Measurements from ENCODE around the gene APLP1.

GRCh38 chr19:35909684-35910035 is 41.3 kb downstream of the APLP1 start:
- TF ChIP-seq, protein P1, sequence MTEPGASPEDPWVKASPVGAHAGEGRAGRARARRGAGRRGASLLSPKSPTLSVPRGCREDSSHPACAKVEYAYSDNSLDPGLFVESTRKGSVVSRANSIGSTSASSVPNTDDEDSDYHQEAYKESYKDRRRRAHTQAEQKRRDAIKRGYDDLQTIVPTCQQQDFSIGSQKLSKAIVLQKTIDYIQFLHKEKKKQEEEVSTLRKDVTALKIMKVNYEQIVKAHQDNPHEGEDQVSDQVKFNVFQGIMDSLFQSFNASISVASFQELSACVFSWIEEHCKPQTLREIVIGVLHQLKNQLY (CRISPR knock-in tag; IDR thresholded peaks at IDR 0.05) = no peak
- no peak for TF ChIP-seq USF1 (CRISPR knock-in tag; IDR thresholded peaks at IDR 0.05)
- TF ChIP-seq MXD4 (CRISPR knock-in tag; IDR thresholded peaks at IDR 0.05; ENCODE audit: borderline replicate concordance) = no peak
- no peak for TF ChIP-seq CTCF (IDR thresholded peaks at IDR 0.05)
- no peak for TF ChIP-seq HMGXB4 (CRISPR knock-in tag; IDR thresholded peaks at IDR 0.05)
- TF ChIP-seq, protein P2, sequence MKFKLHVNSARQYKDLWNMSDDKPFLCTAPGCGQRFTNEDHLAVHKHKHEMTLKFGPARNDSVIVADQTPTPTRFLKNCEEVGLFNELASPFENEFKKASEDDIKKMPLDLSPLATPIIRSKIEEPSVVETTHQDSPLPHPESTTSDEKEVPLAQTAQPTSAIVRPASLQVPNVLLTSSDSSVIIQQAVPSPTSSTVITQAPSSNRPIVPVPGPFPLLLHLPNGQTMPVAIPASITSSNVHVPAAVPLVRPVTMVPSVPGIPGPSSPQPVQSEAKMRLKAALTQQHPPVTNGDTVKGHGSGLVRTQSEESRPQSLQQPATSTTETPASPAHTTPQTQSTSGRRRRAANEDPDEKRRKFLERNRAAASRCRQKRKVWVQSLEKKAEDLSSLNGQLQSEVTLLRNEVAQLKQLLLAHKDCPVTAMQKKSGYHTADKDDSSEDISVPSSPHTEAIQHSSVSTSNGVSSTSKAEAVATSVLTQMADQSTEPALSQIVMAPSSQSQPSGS (CRISPR knock-in tag; IDR thresholded peaks at IDR 0.05; ENCODE audit: borderline replicate concordance, low read depth) = no peak
- no peak for TF ChIP-seq SMAD4 (CRISPR knock-in tag; IDR thresholded peaks at IDR 0.05)
- TF ChIP-seq CBFB (CRISPR knock-in tag; IDR thresholded peaks at IDR 0.05; ENCODE audit: low read depth) = no peak
- no peak for TF ChIP-seq TP53 (CRISPR knock-in tag; IDR thresholded peaks at IDR 0.05)
- TF ChIP-seq MAX (CRISPR knock-in tag; IDR thresholded peaks at IDR 0.05) = no peak

Data from WTC11 (cell line).